Activated T-helper 17 cell treated with anti-CD3 and anti-CD28 coated beads, Interleukin-2, amount 50 U/mL, for 72 hours (primary cell): ENCODE measurements around the gene MFSD11. TPM values are rescaled to one million over a fixed set of nuclear protein-coding genes. Genes with fewer than 3 reads are reported as not detected.
"Not testable (repeated sequence)": the region's sequence is repeated elsewhere in the genome, so short reads cannot be mapped to it uniquely, and the experiment has no call there.

Experiments used
- ATAC-seq: fragments of 150-1000 bp; cut with Tn5 transposase; replicated peaks from 2 replicates; pipeline ENCODE4 v1.10.0; 2021; ENCODE audit warnings: mild to moderate bottlenecking, moderate library complexity
- H3K27ac Mint-ChIP-seq: one replicate; pipeline ENCODE4 v1.8.0; 2022; ENCODE audit warnings: mixed read lengths
- H3K27me3 Mint-ChIP-seq: one replicate; pipeline ENCODE4 v1.8.0; 2022; ENCODE audit warnings: mixed read lengths
- H3K36me3 Mint-ChIP-seq: one replicate; pipeline ENCODE4 v1.8.0; 2022; ENCODE audit warnings: low read depth, mild to moderate bottlenecking, mixed read lengths
- H3K4me1 Mint-ChIP-seq: one replicate; pipeline ENCODE4 v1.8.0; 2022; ENCODE audit warnings: mixed read lengths
- H3K4me3 Mint-ChIP-seq: one replicate; pipeline ENCODE4 v1.8.0; 2022; ENCODE audit warnings: mild to moderate bottlenecking, mixed read lengths
- H3K9me3 Mint-ChIP-seq: one replicate; pipeline ENCODE4 v1.8.0; 2022; ENCODE audit warnings: mixed read lengths
- total RNA-seq, 2 donors: library from RNA; stranded (reverse); gene quantifications; one replicate each; pipeline ENCODE4 v1.2.3, GENCODE V29; 2022

MFSD11 gene
- total RNA-seq, 2 donors from 2014 or later = 20.9 to 28.6 TPM

DNA sequence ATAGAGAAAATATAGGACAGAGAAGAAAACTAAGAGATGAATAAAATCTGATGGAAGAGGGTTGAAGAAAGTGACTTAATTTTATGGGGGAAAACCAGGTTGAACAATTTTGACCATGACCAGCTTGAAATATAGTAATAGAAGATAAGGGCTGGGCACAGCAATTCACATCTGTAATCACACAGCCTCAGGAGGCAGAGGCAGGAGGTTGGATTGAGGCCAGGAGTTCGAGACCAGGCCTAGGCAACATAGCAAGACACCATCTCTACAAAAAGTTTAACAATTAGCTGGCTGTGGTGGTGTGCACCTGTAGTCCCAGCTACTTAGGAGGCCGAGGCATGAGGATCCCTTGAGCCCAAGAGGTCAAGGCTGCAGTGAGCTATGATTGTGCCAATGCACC, 35.8 kb upstream of the MFSD11 start:
- no peak for ATAC-seq
- no peaks in the 10 kb centered on the region for H3K4me1 Mint-ChIP-seq
- no peaks in the 10 kb centered on the region for H3K27me3 Mint-ChIP-seq
- no peaks in the 10 kb centered on the region for H3K36me3 Mint-ChIP-seq
- no peak overlapping the region for H3K27ac Mint-ChIP-seq
- H3K9me3 Mint-ChIP-seq = no peaks in the 10 kb centered on the region
- H3K4me3 Mint-ChIP-seq = no peak overlapping the region

GRCh38 chr17:76702941-76703637, 34.8 kb upstream of the MFSD11 start:
- Mint-ChIP-seq H3K4me1 (no peaks in the 10 kb centered on the region), H3K27ac (no peak overlapping the region), H3K4me3 (no peak overlapping the region), H3K36me3 (no peaks in the 10 kb centered on the region), H3K9me3 (no peaks in the 10 kb centered on the region), H3K27me3 (no peaks in the 10 kb centered on the region)
- no peak for ATAC-seq

- Mint-ChIP-seq H3K4me1 (no peaks in the 10 kb centered on the region), H3K4me3 (no peak overlapping the region), H3K36me3 (no peaks in the 10 kb centered on the region), H3K27ac (no peak overlapping the region), H3K27me3 (no peaks in the 10 kb centered on the region), H3K9me3 (no peaks in the 10 kb centered on the region)
- ATAC-seq = no peak
Measured at GRCh38 chr17:76704805-76705204, 33.1 kb upstream of the MFSD11 start.

- no peak for ATAC-seq
- H3K36me3 Mint-ChIP-seq = peaks cover 5% of the 10 kb centered on the region
- no peaks in the 10 kb centered on the region for H3K9me3 Mint-ChIP-seq
- H3K4me3 Mint-ChIP-seq = no peak overlapping the region
- no peaks in the 10 kb centered on the region for H3K4me1 Mint-ChIP-seq
- no peak overlapping the region for H3K27ac Mint-ChIP-seq
- H3K27me3 Mint-ChIP-seq = no peaks in the 10 kb centered on the region
Measured at GRCh38 chr17:76706817-76707216, 31.1 kb upstream of the MFSD11 start.

DNA sequence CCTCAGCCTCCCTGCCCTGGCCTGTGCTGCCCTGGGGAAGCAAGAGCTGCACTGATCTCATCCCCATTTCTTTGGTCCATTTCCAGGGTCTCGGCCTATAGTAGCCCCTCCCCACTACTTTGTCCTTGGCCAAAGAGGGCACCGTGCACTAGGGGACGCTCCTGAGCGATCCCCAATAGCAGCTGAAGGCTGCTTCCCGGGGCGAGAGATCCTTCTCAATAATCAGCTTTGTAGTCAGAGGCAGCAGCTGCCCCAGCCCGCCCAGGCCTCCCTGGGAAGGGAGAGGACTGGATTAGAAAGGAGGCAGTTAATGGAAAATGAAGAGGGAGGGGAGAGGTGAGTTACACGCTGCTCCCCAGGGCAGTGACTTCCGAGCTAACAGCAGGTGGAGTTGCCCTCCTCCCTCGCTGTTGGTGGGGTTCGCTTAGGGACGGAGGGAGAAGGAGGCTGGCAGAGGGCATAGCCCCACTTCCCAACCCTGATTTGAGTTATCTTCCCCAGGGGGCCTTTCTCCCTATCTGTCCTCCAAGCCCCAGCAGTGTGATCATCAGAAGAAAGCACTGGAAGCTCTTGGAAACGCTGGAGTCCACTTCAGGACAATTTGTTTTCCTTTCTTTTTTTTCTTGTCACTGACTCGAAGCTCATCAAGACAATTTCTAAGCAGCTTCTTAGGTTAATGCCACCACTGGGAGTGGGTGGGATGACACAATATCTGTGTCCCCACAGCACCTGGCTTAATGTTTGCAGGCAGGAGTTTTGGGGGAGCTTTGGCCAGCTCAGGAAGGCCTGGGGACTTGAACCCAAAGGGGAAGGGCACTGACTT, 29.7 kb upstream of the MFSD11 start:
- Mint-ChIP-seq H3K9me3 (no peaks in the 10 kb centered on the region), H3K36me3 (peaks cover 14% of the 10 kb centered on the region), H3K27ac (no peak overlapping the region), H3K27me3 (no peaks in the 10 kb centered on the region), H3K4me1 (no peaks in the 10 kb centered on the region), H3K4me3 (peak overlapping the region; percentile 56)
- no peak for ATAC-seq

DNA sequence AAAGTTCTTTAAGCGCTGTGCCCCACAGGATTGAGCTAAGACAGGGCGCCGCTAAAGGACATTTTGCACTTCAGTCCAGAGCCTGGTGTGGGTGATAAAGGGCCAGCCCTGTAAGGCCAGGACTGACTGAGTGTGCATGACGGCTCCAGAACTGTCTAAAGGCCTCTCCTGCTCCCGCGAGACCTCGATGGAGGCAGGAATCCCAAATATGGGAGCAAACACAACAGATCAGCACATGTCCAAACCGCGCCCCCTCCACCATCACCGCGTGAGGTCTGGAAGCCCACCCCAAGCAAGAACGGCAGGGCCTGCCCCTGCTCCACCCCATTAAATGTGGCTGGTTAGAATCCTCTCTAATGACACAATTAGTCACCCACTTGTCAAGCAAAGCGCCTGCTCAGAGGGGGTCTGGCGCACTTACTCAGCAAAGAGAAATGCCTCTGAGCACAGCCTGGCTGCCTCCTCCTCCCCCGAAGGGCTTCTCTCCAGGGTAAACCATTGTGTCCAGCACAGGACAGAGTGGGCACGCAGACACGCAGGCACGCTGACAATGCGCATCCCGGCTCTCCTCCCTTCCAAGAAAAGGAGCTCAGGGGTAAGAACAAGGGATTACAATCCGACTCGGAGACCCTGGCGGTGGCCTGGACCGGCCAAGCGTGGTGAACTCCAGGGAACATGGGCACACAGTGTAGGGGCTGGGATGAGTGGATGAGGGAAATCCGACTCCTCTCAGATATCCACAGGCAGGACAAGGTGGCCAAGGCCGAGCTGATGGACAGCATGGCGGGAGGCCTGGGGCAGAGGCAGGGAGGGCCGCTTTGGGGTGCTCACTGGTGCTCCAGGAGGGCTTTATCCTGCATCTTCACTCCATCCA, 28.6 kb upstream of the MFSD11 start:
- peaks cover 10% of the 10 kb centered on the region for H3K4me1 Mint-ChIP-seq
- no peaks in the 10 kb centered on the region for H3K27me3 Mint-ChIP-seq
- H3K36me3 Mint-ChIP-seq = peaks cover 25% of the 10 kb centered on the region
- H3K27ac Mint-ChIP-seq = no peak overlapping the region
- no peak for ATAC-seq
- H3K9me3 Mint-ChIP-seq = no peaks in the 10 kb centered on the region
- peak overlapping the region; percentile 56 for H3K4me3 Mint-ChIP-seq

GRCh38 chr17:76709951-76710862, 27.7 kb upstream of the MFSD11 start:
- H3K4me1 Mint-ChIP-seq = peaks cover 15% of the 10 kb centered on the region
- H3K27ac Mint-ChIP-seq, H3K27me3 Mint-ChIP-seq, H3K9me3 Mint-ChIP-seq: not testable (repeated sequence)
- H3K36me3 Mint-ChIP-seq = peaks cover 34% of the 10 kb centered on the region
- ATAC-seq = peak; percentile 43
- peak overlapping the region; percentile 56 for H3K4me3 Mint-ChIP-seq

- no peak within 1 kb of the TSS for H3K27ac Mint-ChIP-seq
- H3K27me3 Mint-ChIP-seq = no peaks in the 10 kb centered on the region
- H3K36me3 Mint-ChIP-seq = peaks cover 42% of the 10 kb centered on the region
- H3K4me3 Mint-ChIP-seq = peak within 1 kb of the TSS; percentile 71
- H3K4me1 Mint-ChIP-seq = peaks cover 20% of the 10 kb centered on the region
- ATAC-seq = peak; percentile 83
- no peaks in the 10 kb centered on the region for H3K9me3 Mint-ChIP-seq
Measured at GRCh38 chr17:76710863-76711611, 26.9 kb upstream of the MFSD11 start, which contains the start of gene MXRA7. MXRA7 (minus strand) TSS chr17:76710965; CDS start chr17:76710946, 19 bp downstream.

DNA sequence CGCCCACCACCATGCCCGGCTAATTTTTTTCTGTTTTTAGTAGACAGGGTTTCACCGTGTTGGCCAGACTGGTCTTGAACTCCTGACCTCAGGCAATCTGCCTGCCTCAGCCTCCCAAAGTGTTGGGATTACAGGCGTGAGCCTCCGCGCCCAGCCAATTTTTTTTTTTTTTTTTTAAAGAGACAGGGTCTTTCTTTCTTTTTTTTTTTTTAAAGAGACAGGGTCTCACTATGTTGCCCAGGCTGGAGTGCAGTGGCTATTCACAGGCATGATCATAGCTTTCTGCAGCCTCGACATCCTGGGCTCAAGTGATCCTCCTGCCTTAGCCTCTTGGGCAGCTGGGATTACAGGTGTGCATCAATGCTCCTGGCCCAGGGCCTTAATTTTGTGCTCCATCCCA, 25.6 kb upstream of the MFSD11 start:
- not testable (repeated sequence) for H3K27ac Mint-ChIP-seq, ATAC-seq, H3K9me3 Mint-ChIP-seq, H3K27me3 Mint-ChIP-seq, H3K4me3 Mint-ChIP-seq
- Mint-ChIP-seq H3K4me1 (peaks cover 27% of the 10 kb centered on the region), H3K36me3 (peaks cover 55% of the 10 kb centered on the region)

DNA sequence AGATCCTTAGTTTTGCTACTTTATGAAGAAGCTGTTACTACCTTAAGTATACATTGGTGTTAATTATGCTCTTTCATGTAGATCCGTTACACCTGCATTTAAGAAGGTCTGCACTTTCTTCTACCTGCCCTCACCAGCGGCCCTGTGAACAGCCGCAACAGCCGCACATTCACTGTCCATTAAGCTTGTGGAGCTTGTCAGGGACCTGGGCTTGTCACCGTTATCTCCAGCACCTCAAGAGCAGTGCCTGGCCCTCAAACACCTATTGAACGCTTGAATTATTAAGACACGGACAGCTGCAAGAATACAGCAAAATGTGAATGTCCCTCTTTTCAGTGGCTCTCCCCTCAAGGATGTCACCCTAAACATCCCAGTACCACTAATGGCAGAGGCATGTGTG, 24.2 kb upstream of the MFSD11 start:
- Mint-ChIP-seq H3K36me3 (peaks cover 69% of the 10 kb centered on the region), H3K4me1 (peaks cover 27% of the 10 kb centered on the region)

DNA sequence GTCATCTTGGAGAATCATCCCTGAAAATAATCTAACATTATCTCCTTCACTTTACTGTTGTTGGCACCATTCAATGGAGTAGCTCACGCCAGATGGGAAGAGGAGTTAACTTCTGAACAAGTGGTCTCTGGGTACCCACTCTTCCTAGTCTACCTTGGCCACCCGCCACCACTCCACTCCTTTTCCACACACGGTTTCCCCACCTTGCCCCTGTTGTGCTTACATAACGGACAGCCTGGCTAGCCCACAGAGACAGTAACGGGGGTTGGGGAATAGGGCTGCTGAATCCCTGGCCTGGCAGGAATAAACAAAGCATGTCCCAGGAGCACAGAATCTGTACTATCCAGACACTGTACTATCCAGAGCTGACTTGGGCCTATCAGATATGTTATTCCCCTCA, 23.6 kb upstream of the MFSD11 start:
- peak overlapping the region; percentile 60 for H3K27ac Mint-ChIP-seq
- H3K4me3 Mint-ChIP-seq = no peak overlapping the region
- no peak for ATAC-seq
- H3K27me3 Mint-ChIP-seq = no peaks in the 10 kb centered on the region
- H3K9me3 Mint-ChIP-seq = no peaks in the 10 kb centered on the region
- H3K4me1 Mint-ChIP-seq = peaks cover 27% of the 10 kb centered on the region
- peaks cover 75% of the 10 kb centered on the region for H3K36me3 Mint-ChIP-seq

More for the DNA sequence above, 24.2 kb upstream of the MFSD11 start:
- Mint-ChIP-seq H3K27me3 (no peaks in the 10 kb centered on the region), H3K4me3 (no peak overlapping the region), H3K9me3 (no peaks in the 10 kb centered on the region), H3K27ac (no peak overlapping the region)
- no peak for ATAC-seq

- Mint-ChIP-seq H3K27ac (peak overlapping the region; percentile 60), H3K27me3 (no peaks in the 10 kb centered on the region), H3K36me3 (peaks cover 81% of the 10 kb centered on the region), H3K4me1 (peaks cover 27% of the 10 kb centered on the region), H3K9me3 (no peaks in the 10 kb centered on the region), H3K4me3 (peak overlapping the region; percentile 67)
- ATAC-seq = no peak
Measured at GRCh38 chr17:76714822-76715495, 23.0 kb upstream of the MFSD11 start.

DNA sequence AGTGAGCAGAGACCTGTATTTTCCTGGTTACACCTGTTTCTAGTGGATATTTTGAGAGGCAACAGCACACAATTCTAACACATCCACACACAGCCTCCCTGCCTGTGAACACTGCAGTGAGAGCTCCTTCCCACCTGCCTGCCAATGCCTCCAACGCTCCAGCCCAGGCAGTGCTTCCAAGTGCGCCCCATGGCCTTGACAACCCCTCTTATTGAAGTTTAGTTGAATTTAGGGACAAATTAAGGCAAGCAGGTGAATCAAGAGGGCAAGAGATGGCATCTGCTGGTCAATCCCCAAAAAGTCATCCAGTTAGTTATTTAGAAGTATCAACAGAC, 22.5 kb upstream of the MFSD11 start:
- no peaks in the 10 kb centered on the region for H3K9me3 Mint-ChIP-seq
- ATAC-seq = no peak
- peak overlapping the region; percentile 67 for H3K4me3 Mint-ChIP-seq
- peaks cover 27% of the 10 kb centered on the region for H3K4me1 Mint-ChIP-seq
- peak overlapping the region; percentile 84 for H3K27ac Mint-ChIP-seq
- H3K27me3 Mint-ChIP-seq = no peaks in the 10 kb centered on the region
- H3K36me3 Mint-ChIP-seq = peaks cover 86% of the 10 kb centered on the region
